Heart right ventricle (tissue), 16 donors: ENCODE measurements around the gene RPEL1. TPM values are rescaled to one million over a fixed set of nuclear protein-coding genes. Genes with fewer than 3 reads are reported as not detected.
"Not testable (repeated sequence)": the region's sequence is repeated elsewhere in the genome, so short reads cannot be mapped to it uniquely, and the experiment has no call there.

Source experiments
- ATAC-seq, 8 donors: fragments of 200-7000 bp; cut with Tn5 transposase; one replicate each; pipeline ENCODE4 v1.9.1; 2020; ENCODE audit warnings: mild to moderate bottlenecking in 8 of 8, moderate library complexity in 8 of 8, moderate number of reproducible peaks in 1 of 8
- DNase-seq, 2 donors: peaks; one replicate each; pipeline ENCODE4 v3.0.0-alpha.2; 2020
- H3K27ac ChIP-seq, 10 donors: fragments of 200-600 bp; sonication (generic) in 2 of 10; one replicate each; pipeline versions ENCODE4 v1.5.0 to v1.8.0; 2020 to 2022; ENCODE audit warnings: mild to moderate bottlenecking in 3 of 10
- H3K27me3 ChIP-seq, 7 donors: fragments of 200-600 bp; one replicate each; pipeline ENCODE4 v1.8.0; 2021 to 2022; ENCODE audit warnings: mild to moderate bottlenecking in 2 of 7
- H3K36me3 ChIP-seq, 9 donors: fragments of 200-600 bp; sonication (generic) in 1 of 9; one replicate each; pipeline versions ENCODE4 v1.5.0 to v1.8.0; 2020 to 2022; ENCODE audit warnings: mild to moderate bottlenecking in 2 of 9
- H3K4me1 ChIP-seq, 9 donors: fragments of 200-600 bp; sonication (generic) in 1 of 9; one replicate each; pipeline versions ENCODE4 v1.5.0 to v1.8.0; 2020 to 2022; ENCODE audit warnings: mild to moderate bottlenecking in 4 of 9
- H3K4me3 ChIP-seq, 10 donors: fragments of 200-600 bp; sonication (generic) in 2 of 10; one replicate each; pipeline versions ENCODE4 v1.5.0 to v1.8.0; 2020 to 2022; ENCODE audit warnings: mild to moderate bottlenecking in 7 of 10, moderate library complexity in 2 of 10
- H3K9me3 ChIP-seq, 11 donors: fragments of 200-600 bp in 10 of 11; sonication (generic) in 2 of 11; one replicate each; pipeline versions ENCODE4 v1.5.0 to v1.8.0; 2013 to 2022; ENCODE audit warnings: mild to moderate bottlenecking in 2 of 11, control low read depth in 1 of 11, moderate library complexity in 1 of 11
- WGBS, 2 donors: extraction: QIAGEN DNeasy Blood & Tissue Kit; methylation state at CpG; one replicate each; pipeline ENCODE4 v1.1.7; 2013; ENCODE audit warnings: inconsistent platforms in 1 of 2; 5-methylcytosine and 5-hydroxymethylcytosine counted together
- intact Hi-C, 10 donors: fragments of 100-400 bp; cut with DNase I; formaldehyde crosslinking; loops; one replicate each; pipeline versions ENCODE4 v1.11.1 to v1.14.2; 2022
- polyA plus RNA-seq, 2 donors: library from polyadenylated mRNA; stranded (reverse); fragments of 200-250 nt; gene quantifications; one replicate each; pipeline ENCODE4 v1.2.3, GENCODE V29; 2013
- total RNA-seq, 10 donors: library from RNA; stranded (reverse); fragmentation: NEBNext Ultra II Directional in 3 of 10; extraction: Animal tissue kit (Norgen Biotek cat#: 25700) in 3 of 10; gene quantifications; one replicate each; pipeline versions ENCODE4 v1.2.1 to v1.2.4, GENCODE V29; 2021 to 2023
- TF ChIP-seq, protein P1 (sequence below), 9 donors: fragments of 200-600 bp; sonication (generic) in 2 of 9; IDR thresholded peaks; one replicate each; pipeline versions ENCODE4 v1.5.0 to v1.8.0; 2021 to 2022; ENCODE audit warnings: antibody characterized with exemption in 9 of 9, mild to moderate bottlenecking in 5 of 9, moderate library complexity in 1 of 9
- donor health status: Arrhythmogenic right ventricular cardiomyopathy.
- donor health status: ischemic (EF 13 %, LVEDD 7.1; RV severe dilation, severe dysfunction).
- donor health status: healthy with polysubstance abuse.
- donor health status: DM: no; HTN: yes; CAD: no.
- donor health status: DM: no; HTN: no; CAD: no.
- donor health status: ischemic (EF 25% LVEDD 6.9; RV normal size, moderate dysfunction).
- donor health status: ischemic (EF 25% LVEDD 5.7; RV mildly dilated, moderate dysfunction).
- donor health status: healthy.
- donor health status: DM: yes; HTN: yes; CAD: no.
- donor health status: Ischemic cardiomyopathy.
- donor health status: ischemic (EF 35%, LVEDD 5.7; RV mildly dilated, moderate dysfunction).
- donor health status: nonischemic (EF 11% LVEDD 7.7; RV severe dilation, severe dysfunction).
- donor health status: DM: yes; HTN: yes; CAD: no.
- donor health status: PGD.
- donor health status: ischemic (EF 29% LVEDD 5.4; RV normal size, mild dysfunction).
- donor health status: nonischemic (EF 23%, LVEDD 6.1; RV moderate dilation, normal function).

The RPEL1 gene
- total and polyA plus RNA-seq, 12 donors, result 0.01 TPM; not detected in 11

DNA sequence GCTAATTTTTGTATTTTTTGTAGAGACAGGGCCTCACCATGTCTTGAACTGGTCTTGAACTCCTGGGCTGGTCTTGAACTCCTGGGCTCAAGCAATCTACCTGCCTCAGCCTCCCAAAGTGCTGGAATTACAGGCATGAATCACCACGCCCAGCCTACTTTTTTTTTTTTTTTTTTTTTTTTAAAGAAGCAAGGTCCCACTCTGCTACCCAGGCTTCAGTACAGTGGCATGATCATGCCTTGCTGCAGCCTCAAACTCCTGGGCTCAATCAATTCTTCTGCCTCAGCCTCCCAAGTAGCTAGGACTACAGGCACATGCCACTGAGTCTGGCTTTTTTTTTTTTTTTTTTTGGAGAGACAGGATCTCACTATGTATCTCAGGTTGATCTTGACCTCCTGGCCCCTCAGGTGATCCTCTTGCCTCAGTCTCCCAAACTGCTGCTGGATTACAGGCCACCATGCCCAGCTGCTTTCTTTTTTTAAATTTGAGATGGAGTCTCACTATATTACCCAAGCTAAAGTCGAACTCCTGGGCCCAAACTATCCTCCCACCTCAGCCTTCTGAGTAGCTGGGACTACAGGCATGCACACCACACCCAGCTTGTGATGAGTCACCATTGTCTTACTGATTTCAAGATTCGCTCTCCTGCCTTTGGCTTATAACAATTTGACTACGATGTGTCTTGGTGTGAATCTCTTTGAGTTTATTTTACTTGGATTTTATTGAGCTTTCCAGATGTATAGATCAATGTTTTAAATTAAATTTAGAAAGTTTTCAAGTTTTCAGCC lies 9.0 kb downstream of the RPEL1 start:
- Histone ChIP-seq H3K4me3 (no peak overlapping the region), H3K27me3 (no peaks in the 10 kb centered on the region), H3K9me3 (peaks cover 0 to 4% (median 0%) of the 10 kb centered on the region in 11 donors), H3K36me3 (no peaks in the 10 kb centered on the region), H3K4me1 (no peaks in the 10 kb centered on the region), H3K27ac (no peak overlapping the region)
- DNase-seq (no peak), ATAC-seq (no peak)
- 51 to 75% methylated on average over 4 of the region's 4 CpGs for WGBS, 2 donors
- intact Hi-C loops, result loop anchor here in 1 of 10 donors (10.0 kb wide), 1 partner anchor 530 kb away; no protein-coding TSS in a partner anchor
- TF ChIP-seq, protein P1, sequence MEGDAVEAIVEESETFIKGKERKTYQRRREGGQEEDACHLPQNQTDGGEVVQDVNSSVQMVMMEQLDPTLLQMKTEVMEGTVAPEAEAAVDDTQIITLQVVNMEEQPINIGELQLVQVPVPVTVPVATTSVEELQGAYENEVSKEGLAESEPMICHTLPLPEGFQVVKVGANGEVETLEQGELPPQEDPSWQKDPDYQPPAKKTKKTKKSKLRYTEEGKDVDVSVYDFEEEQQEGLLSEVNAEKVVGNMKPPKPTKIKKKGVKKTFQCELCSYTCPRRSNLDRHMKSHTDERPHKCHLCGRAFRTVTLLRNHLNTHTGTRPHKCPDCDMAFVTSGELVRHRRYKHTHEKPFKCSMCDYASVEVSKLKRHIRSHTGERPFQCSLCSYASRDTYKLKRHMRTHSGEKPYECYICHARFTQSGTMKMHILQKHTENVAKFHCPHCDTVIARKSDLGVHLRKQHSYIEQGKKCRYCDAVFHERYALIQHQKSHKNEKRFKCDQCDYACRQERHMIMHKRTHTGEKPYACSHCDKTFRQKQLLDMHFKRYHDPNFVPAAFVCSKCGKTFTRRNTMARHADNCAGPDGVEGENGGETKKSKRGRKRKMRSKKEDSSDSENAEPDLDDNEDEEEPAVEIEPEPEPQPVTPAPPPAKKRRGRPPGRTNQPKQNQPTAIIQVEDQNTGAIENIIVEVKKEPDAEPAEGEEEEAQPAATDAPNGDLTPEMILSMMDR (IDR thresholded peaks at IDR 0.05), result no peak

GRCh38 chr10:103256613-103257012 lies 10.9 kb downstream of the RPEL1 start:
- DNase-seq (no peak), ATAC-seq (no peak)
- peaks cover 0 to 3% (median 0%) of the 10 kb centered on the region in 7 donors for H3K27me3 ChIP-seq
- intact Hi-C loops, result loop anchor here in 1 of 10 donors (10.0 kb wide), 1 partner anchor 532 kb away; no protein-coding TSS in a partner anchor
- TF ChIP-seq, protein P1 (IDR thresholded peaks at IDR 0.05), result no peak
- no peaks in the 10 kb centered on the region for H3K4me1 ChIP-seq
- H3K4me3 ChIP-seq, result no peak overlapping the region
- no peak overlapping the region for H3K27ac ChIP-seq
- 94 to 95% methylated on average over 1 of the region's 1 CpG for WGBS, 2 donors
- H3K9me3 ChIP-seq, result peaks cover 0 to 6% (median 0%) of the 10 kb centered on the region in 11 donors
- no peaks in the 10 kb centered on the region for H3K36me3 ChIP-seq

GRCh38 chr10:103257812-103258211 lies 12.1 kb downstream of the RPEL1 start:
- TF ChIP-seq, protein P1 (IDR thresholded peaks at IDR 0.05), result no peak
- no peak overlapping the region for H3K4me3 ChIP-seq
- DNase-seq (no peak), ATAC-seq (no peak)
- H3K4me1 ChIP-seq, result no peaks in the 10 kb centered on the region
- H3K9me3 ChIP-seq, result peaks cover 0 to 6% (median 0%) of the 10 kb centered on the region in 11 donors
- H3K27me3 ChIP-seq, result peaks cover 0 to 13% (median 1%) of the 10 kb centered on the region in 7 donors
- intact Hi-C loops, result loop anchor here in 1 of 10 donors (10.0 kb wide), 1 partner anchor 533 kb away; no protein-coding TSS in a partner anchor
- no peak overlapping the region for H3K27ac ChIP-seq
- no peaks in the 10 kb centered on the region for H3K36me3 ChIP-seq

GRCh38 chr10:103258928-103259327 lies 13.2 kb downstream of the RPEL1 start:
- ATAC-seq, H3K9me3 ChIP-seq, H3K27ac ChIP-seq, H3K4me3 ChIP-seq, H3K4me1 ChIP-seq, H3K36me3 ChIP-seq, DNase-seq: not testable (repeated sequence)
- peaks cover 0 to 24% (median 4%) of the 10 kb centered on the region in 7 donors for H3K27me3 ChIP-seq
- intact Hi-C loops, result loop anchor here in 1 of 10 donors (10.0 kb wide), 1 partner anchor 534 kb away; no protein-coding TSS in a partner anchor
- WGBS, 2 donors, result 87 to 91% methylated on average over 4 of the region's 4 CpGs

GRCh38 chr10:103259989-103260388 lies 14.3 kb downstream of the RPEL1 start:
- TF ChIP-seq, protein P1 (IDR thresholded peaks at IDR 0.05), result no peak

More at GRCh38 chr10:103259989-103260388, 14.3 kb downstream of the RPEL1 start:
- Histone ChIP-seq H3K4me1 (no peaks in the 10 kb centered on the region), H3K4me3 (no peak overlapping the region), H3K27ac (no peak overlapping the region), H3K36me3 (no peaks in the 10 kb centered on the region), H3K9me3 (peaks cover 0 to 6% (median 0%) of the 10 kb centered on the region in 11 donors), H3K27me3 (peaks cover 0 to 28% (median 10%) of the 10 kb centered on the region in 7 donors)
- intact Hi-C loops, result loop anchor here in 1 of 10 donors (10.0 kb wide), 1 partner anchor 535 kb away; no protein-coding TSS in a partner anchor
- ATAC-seq (no peak), DNase-seq (no peak)
- 82 to 84% methylated on average over 5 of the region's 5 CpGs for WGBS, 2 donors
